SKM-1 treated with dmso at 0.1 percent for 144 hours (cell line): ENCODE results near the gene JADE1.

ENCODE experiments used
- DNase-seq: peaks from one replicate; lab custom pipeline; 2025; ENCODE audit not compliant: unreplicated experiment; lab: John Stamatoyannopoulos, UW

JADE1 gene

GRCh38 chr4:128840711-128841318 is 31.3 kb downstream of the JADE1 start:
- DNase-seq = no peak

GRCh38 chr4:128841402-128841801 is 31.9 kb downstream of the JADE1 start:
- no peak for DNase-seq

GRCh38 chr4:128844931-128845330 is 35.4 kb downstream of the JADE1 start:
- no peak for DNase-seq

GRCh38 chr4:128846063-128846462 is 36.6 kb downstream of the JADE1 start:
- no peak for DNase-seq

GRCh38 chr4:128847082-128847724 is 37.7 kb downstream of the JADE1 start:
- DNase-seq = peak; percentile 32

GRCh38 chr4:128848461-128848860 is 39.0 kb downstream of the JADE1 start:
- no peak for DNase-seq

- no peak for DNase-seq
Observed at GRCh38 chr4:128850252-128850651, 40.8 kb downstream of the JADE1 start.

- no peak for DNase-seq
Observed at GRCh38 chr4:128853741-128854140, 44.2 kb downstream of the JADE1 start.

- no peak for DNase-seq
Observed at GRCh38 chr4:128854433-128854832, 44.9 kb downstream of the JADE1 start.

GRCh38 chr4:128855621-128856020 is 46.1 kb downstream of the JADE1 start:
- DNase-seq = no peak

GRCh38 chr4:128856246-128856645 is 46.7 kb downstream of the JADE1 start:
- DNase-seq = no peak

GRCh38 chr4:128858879-128859671 is 49.6 kb downstream of the JADE1 start:
- DNase-seq = no peak

GRCh38 chr4:128859887-128860677 is 50.6 kb downstream of the JADE1 start:
- no peak for DNase-seq

GRCh38 chr4:128861856-128862518 is 52.5 kb downstream of the JADE1 start:
- no peak for DNase-seq

GRCh38 chr4:128862608-128863311 is 53.3 kb downstream of the JADE1 start:
- no peak for DNase-seq

- peak; percentile 40 for DNase-seq
Observed at GRCh38 chr4:128863312-128864075, 54.0 kb downstream of the JADE1 start.

- DNase-seq = no peak
Observed at GRCh38 chr4:128865132-128865531, 55.6 kb downstream of the JADE1 start.

- DNase-seq = no peak
Observed at GRCh38 chr4:128866269-128866668, 56.8 kb downstream of the JADE1 start.

- DNase-seq = no peak
Observed at GRCh38 chr4:128866691-128867090, 57.2 kb downstream of the JADE1 start.
